Sigmoid colon (tissue), 7 donors: ENCODE data around the gene CD24. TPM values are rescaled to one million over a fixed set of nuclear protein-coding genes. Genes with fewer than 3 reads are reported as not detected.
A peak's percentile ranks its signal among the peaks of the same experiment; 100 is the strongest.

Experiments
- DNase-seq: peaks from one replicate; pipeline ENCODE4 v3.0.0-alpha.2; 2019
- H3K27ac ChIP-seq, 4 donors: fragments of 200-600 bp; sonication (generic); one replicate each; pipeline ENCODE4 v1.5.1; 2016 to 2019; ENCODE audit warnings: mild to moderate bottlenecking in 1 of 4
- H3K27me3 ChIP-seq, 3 donors: fragments of 200-600 bp; sonication (generic); one replicate each; pipeline ENCODE4 v1.5.1; 2019; ENCODE audit warnings: mild to moderate bottlenecking in 1 of 3
- H3K36me3 ChIP-seq, 4 donors: fragments of 200-600 bp; sonication (generic); one replicate each; pipeline ENCODE4 v1.5.1; 2016 to 2019
- H3K4me1 ChIP-seq, 4 donors: fragments of 200-600 bp; sonication (generic); one replicate each; pipeline ENCODE4 v1.5.1; 2017 to 2019
- H3K4me3 ChIP-seq, 4 donors: fragments of 200-600 bp; sonication (generic); one replicate each; pipeline ENCODE4 v1.5.1; 2017 to 2019; ENCODE audit warnings: mild to moderate bottlenecking in 2 of 4, moderate library complexity in 1 of 4
- H3K9me3 ChIP-seq, 4 donors: fragments of 200-600 bp in 3 of 4; sonication (generic) in 3 of 4; one replicate each; pipeline versions ENCODE4 v1.5.1 to v1.6.1; 2013 to 2019
- CTCF ChIP-seq, 4 experiments: fragments of 450-650 bp in 3 of 4; fragments of 200-600 bp in 1 of 4; IDR thresholded peaks; one replicate each; pipeline ENCODE4 v1.5.1; 2016 to 2019; ENCODE audit warnings: antibody characterized with exemption in 4 of 4, mild to moderate bottlenecking in 3 of 4, moderate library complexity in 2 of 4
- EP300 ChIP-seq, 4 donors: sonication (generic); formaldehyde crosslinking; IDR thresholded peaks; one replicate each; pipeline ENCODE4 v1.6.1; 2017; ENCODE audit warnings: antibody characterized with exemption in 4 of 4
- POLR2A ChIP-seq, 2 donors: fragments of 450-650 bp; IDR thresholded peaks; one replicate each; pipeline ENCODE4 v1.6.1; 2016; ENCODE audit warnings: antibody characterized with exemption in 2 of 2, mild to moderate bottlenecking in 2 of 2, moderate library complexity in 2 of 2
- POLR2AphosphoS5 ChIP-seq, 4 donors: sonication (generic); formaldehyde crosslinking; IDR thresholded peaks; one replicate each; pipeline ENCODE4 v1.6.1; 2017; ENCODE audit warnings: antibody characterized with exemption in 4 of 4
- WGBS, 2 donors: extraction: QIAGEN DNeasy Blood & Tissue Kit; methylation state at CpG; one replicate each; pipeline ENCODE4 v1.1.7; 2013; 5-methylcytosine and 5-hydroxymethylcytosine counted together
- intact Hi-C: fragments of 100-400 bp; cut with DNase I; formaldehyde crosslinking; loops from one replicate; pipeline ENCODE4 v1.15.1; 2023
- polyA plus RNA-seq, 3 donors: library from polyadenylated mRNA; stranded (reverse); fragments of 200-250 nt; gene quantifications; one replicate each; pipeline ENCODE4 v1.2.3, GENCODE V29; 2013
- total RNA-seq, 4 donors: library from RNA; depleted of rRNA; stranded (reverse); fragments of >200 nt; gene quantifications; one replicate each; pipeline ENCODE4 v1.1.0, GENCODE V29; 2016
- donor health status: healthy with polysubstance abuse.
- donor health status: Bipolar disorder and iron deficiency.
- donor health status: healthy.

The CD24 gene
- total and polyA plus RNA-seq, 7 donors: 1.2 to 1,379 (median 13.2) TPM

- Histone ChIP-seq H3K27me3 (peaks cover 24 to 73% (median 28%) of the 10 kb centered on the region in 3 donors), H3K4me3 (peak overlapping the region in 3 of 4 donors; percentile 44 to 61 (median 52)), H3K27ac (no peak overlapping the region), H3K9me3 (no peaks in the 10 kb centered on the region), H3K4me1 (peaks cover 0 to 27% (median 23%) of the 10 kb centered on the region in 4 donors), H3K36me3 (no peaks in the 10 kb centered on the region)
- no peak for DNase-seq
- WGBS, 2 donors: 1 to 3% methylated on average over 12 of the region's 12 CpGs
- intact Hi-C loops: loop anchor here (5.0 kb wide), 1 partner anchor 518 kb away; no protein-coding TSS in a partner anchor
- TF ChIP-seq CTCF (IDR thresholded peaks at IDR 0.05) (no peak), POLR2A (IDR thresholded peaks at IDR 0.05) (no peak), EP300 (IDR thresholded peaks at IDR 0.05) (no peak), POLR2AphosphoS5 (IDR thresholded peaks at IDR 0.05) (no peak)
Observed at GRCh38 chr6:106975738-106976064, 1.2 kb upstream of the CD24 start.

GRCh38 chr6:106974999-106975737, 639 bp upstream of the CD24 start:
- Histone ChIP-seq H3K27ac (peak overlapping the region in 1 of 4 donors; percentile 2), H3K36me3 (no peaks in the 10 kb centered on the region), H3K9me3 (no peaks in the 10 kb centered on the region), H3K4me1 (peaks cover 0 to 27% (median 23%) of the 10 kb centered on the region in 4 donors), H3K4me3 (peak overlapping the region; percentile 19 to 61 (median 48)), H3K27me3 (peaks cover 24 to 70% (median 28%) of the 10 kb centered on the region in 3 donors)
- TF ChIP-seq POLR2A (IDR thresholded peaks at IDR 0.05) (no peak), POLR2AphosphoS5 (IDR thresholded peaks at IDR 0.05) (no peak), CTCF (IDR thresholded peaks at IDR 0.05) (no peak), EP300 (IDR thresholded peaks at IDR 0.05) (no peak)
- WGBS, 2 donors: 0% methylated on average over 90 of the region's 90 CpGs
- DNase-seq: no peak
- intact Hi-C loops: loop anchor here (5.0 kb wide), 1 partner anchor 518 kb away; no protein-coding TSS in a partner anchor

- 0 to 2% methylated on average over 32 of the region's 32 CpGs for WGBS, 2 donors
- DNase-seq: no peak
- H3K27ac ChIP-seq: peak overlapping the region in 1 of 4 donors; percentile 5
Observed at GRCh38 chr6:106973836-106974335, 643 bp downstream of the CD24 start.

GRCh38 chr6:106973018-106973835, 1.3 kb downstream of the CD24 start:
- Histone ChIP-seq H3K4me1 (peaks cover 0 to 27% (median 23%) of the 10 kb centered on the region in 4 donors), H3K27me3 (peaks cover 24 to 72% (median 28%) of the 10 kb centered on the region in 3 donors), H3K36me3 (no peaks in the 10 kb centered on the region), H3K9me3 (no peaks in the 10 kb centered on the region), H3K4me3 (peak overlapping the region in 3 of 4 donors; percentile 44 to 61 (median 52)), H3K27ac (no peak overlapping the region)
- intact Hi-C loops: no loop called here
- DNase-seq: no peak
- WGBS, 2 donors: 1 to 3% methylated on average over 49 of the region's 49 CpGs
- TF ChIP-seq EP300 (IDR thresholded peaks at IDR 0.05) (no peak), CTCF (IDR thresholded peaks at IDR 0.05) (no peak), POLR2AphosphoS5 (IDR thresholded peaks at IDR 0.05) (no peak), POLR2A (IDR thresholded peaks at IDR 0.05) (no peak)

More at GRCh38 chr6:106973836-106974335, 643 bp downstream of the CD24 start:
- H3K27me3 ChIP-seq: peaks cover 24 to 75% (median 28%) of the 10 kb centered on the region in 3 donors
- no peaks in the 10 kb centered on the region for H3K9me3 ChIP-seq
- H3K4me3 ChIP-seq: peak overlapping the region in 3 of 4 donors; percentile 44 to 61 (median 52)
- H3K36me3 ChIP-seq: no peaks in the 10 kb centered on the region
- peaks cover 0 to 27% (median 23%) of the 10 kb centered on the region in 4 donors for H3K4me1 ChIP-seq
- no peak for TF ChIP-seq POLR2A (IDR thresholded peaks at IDR 0.05)
- TF ChIP-seq CTCF (IDR thresholded peaks at IDR 0.05): no peak
- no peak for TF ChIP-seq POLR2AphosphoS5 (IDR thresholded peaks at IDR 0.05)
- no peak for TF ChIP-seq EP300 (IDR thresholded peaks at IDR 0.05)
- intact Hi-C loops: no loop called here
